H1 (cell line): ENCODE results near the gene ARHGAP15.

Source experiments
- CEBPB ChIP-seq: IDR thresholded peaks from 2 replicates; pipeline ENCODE4 v1.6.1; 2012; ENCODE audit warnings: low read depth, low read length
- CTCF ChIP-seq, 3 experiments: IDR thresholded peaks; 1 replicate in 2 of 3; 2 replicates in 1 of 3; pipeline versions ENCODE4 v1.5.1 to v1.6.1; 2011; ENCODE audit warnings: low read length in 3 of 3, mild to moderate bottlenecking in 3 of 3, inconsistent platforms in 2 of 3, low read depth in 1 of 3, moderate library complexity in 1 of 3; ENCODE audit not compliant: insufficient read depth in 1 of 3; ENCODE audit errors: control extremely low read depth in 1 of 3
- HDAC2 ChIP-seq, 2 experiments: fragments of 300-600 bp in 1 of 2; sonication (generic) in 1 of 2; IDR thresholded peaks; 2 replicates each; pipeline ENCODE4 v1.6.1; 2011 to 2012; ENCODE audit warnings: low read depth in 2 of 2, low read length in 2 of 2, mild to moderate bottlenecking in 2 of 2, moderate library complexity in 2 of 2, borderline replicate concordance in 1 of 2, inconsistent platforms in 1 of 2
- NANOG ChIP-seq: IDR thresholded peaks from 2 replicates; pipeline ENCODE4 v1.6.1; 2011; ENCODE audit warnings: low read length, low read depth, mild to moderate bottlenecking, inconsistent platforms; ENCODE audit not compliant: insufficient read depth, poor library complexity, severe bottlenecking
- NRF1 ChIP-seq: IDR thresholded peaks from 2 replicates; pipeline ENCODE4 v1.6.1; 2011; ENCODE audit warnings: mild to moderate bottlenecking, low read depth, low read length, improper control_type of control experiment
- POLR2A ChIP-seq, 2 experiments: IDR thresholded peaks; 1 replicate in 1 of 2; 2 replicates in 1 of 2; pipeline ENCODE4 v1.6.1; 2011; ENCODE audit warnings: low read depth in 2 of 2, low read length in 2 of 2, mild to moderate bottlenecking in 2 of 2; ENCODE audit errors: control extremely low read depth in 1 of 2
- POLR2AphosphoS5 ChIP-seq: IDR thresholded peaks from 2 replicates; pipeline ENCODE4 v1.6.1; 2011; ENCODE audit warnings: low read depth, low read length
- RAD21 ChIP-seq, 2 experiments: IDR thresholded peaks in 1 of 2; conservative IDR thresholded peaks in 1 of 2; 2 replicates each; pipeline ENCODE4 v1.6.1; 2011; ENCODE audit warnings: low read depth in 2 of 2, low read length in 2 of 2, improper control_type of control experiment in 1 of 2, inconsistent platforms in 1 of 2, mild to moderate bottlenecking in 1 of 2, moderate library complexity in 1 of 2
- SP2 ChIP-seq: IDR thresholded peaks from 2 replicates; pipeline ENCODE4 v1.6.1; 2012; ENCODE audit warnings: mild to moderate bottlenecking, low read length, inconsistent platforms
- TAF1 ChIP-seq: IDR thresholded peaks from 2 replicates; pipeline ENCODE4 v1.6.1; 2011; ENCODE audit warnings: mild to moderate bottlenecking, low read depth, low read length
- USF2 ChIP-seq: IDR thresholded peaks from 2 replicates; pipeline ENCODE4 v1.6.1; 2011; ENCODE audit warnings: low read length, improper control_type of control experiment
- ZNF274 ChIP-seq: IDR thresholded peaks from 2 replicates; pipeline ENCODE4 v1.7.0; 2012; ENCODE audit warnings: low read length, borderline replicate concordance; ENCODE audit errors: extremely low read depth

DNA sequence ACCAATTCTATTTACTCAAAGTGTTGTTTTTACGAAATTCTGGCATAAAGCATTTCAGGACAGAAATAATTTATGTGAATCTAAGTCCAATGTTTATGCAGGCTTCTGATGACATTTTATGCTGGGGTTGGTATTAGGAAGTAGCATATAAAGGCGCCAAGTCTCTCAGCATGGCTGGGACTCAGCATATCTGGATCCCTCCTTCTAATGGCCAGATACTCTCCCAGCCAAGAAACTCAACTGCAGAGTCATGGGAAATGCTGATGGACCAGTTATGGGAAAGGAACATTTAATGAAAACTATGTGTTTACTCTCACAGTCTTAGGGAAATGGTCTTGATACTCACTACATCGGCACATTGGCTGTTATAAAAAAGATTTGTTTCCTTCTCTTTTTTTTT, 392.2 kb downstream of the ARHGAP15 start:
- TF ChIP-seq CTCF (IDR thresholded peaks at IDR 0.05; ENCODE audit: control extremely low read depth in 1 of 3, insufficient read depth in 1 of 3, low read depth in 1 of 3, low read length in 3 of 3), result no peak
- no peak for TF ChIP-seq HDAC2 (IDR thresholded peaks at IDR 0.05; ENCODE audit: borderline replicate concordance in 1 of 2, low read depth in 2 of 2, low read length in 2 of 2)
- TF ChIP-seq POLR2A (IDR thresholded peaks at IDR 0.05; ENCODE audit: control extremely low read depth in 1 of 2, low read depth in 2 of 2, low read length in 2 of 2), result no peak
- no peak for TF ChIP-seq TAF1
- TF ChIP-seq SP2, result no peak
- no peak for TF ChIP-seq CEBPB
- no peak for TF ChIP-seq ZNF274
- TF ChIP-seq RAD21 (IDR thresholded peaks at IDR 0.05 in 1 of 2, conservative IDR thresholded peaks at IDR 0.05 in 1 of 2; ENCODE audit: low read depth in 2 of 2, low read length in 2 of 2), result no peak
- TF ChIP-seq NRF1, result no peak
- TF ChIP-seq POLR2AphosphoS5, result no peak
- TF ChIP-seq USF2, result no peak
- TF ChIP-seq NANOG, result no peak
